Central memory CD8-positive, alpha-beta T cell (primary cell): ENCODE data around the gene SERPINH1.

ENCODE experiments used
- ATAC-seq: fragments of 150-1000 bp; cut with Tn5 transposase; replicated peaks from 2 replicates; pipeline ENCODE4 v1.10.0; 2022; ENCODE audit warnings: mild to moderate bottlenecking, moderate FRiP score, moderate number of reproducible peaks; ENCODE audit not compliant: poor library complexity, severe bottlenecking; ENCODE audit errors: extremely low read depth
- DNase-seq, 2 donors: peaks; one replicate each; pipeline ENCODE4 v3.0.0; 2021; ENCODE audit warnings: low spot score in 2 of 2
- H3K27ac Mint-ChIP-seq: one replicate; pipeline ENCODE4 v1.8.0; 2022; ENCODE audit warnings: low read depth, mild to moderate bottlenecking, moderate library complexity, mixed read lengths
- H3K27me3 Mint-ChIP-seq: one replicate; pipeline ENCODE4 v1.8.0; 2022; ENCODE audit warnings: mixed read lengths
- H3K36me3 Mint-ChIP-seq: one replicate; pipeline ENCODE4 v1.8.0; 2022; ENCODE audit warnings: mild to moderate bottlenecking, moderate library complexity, mixed read lengths; ENCODE audit not compliant: insufficient read depth
- H3K4me1 Mint-ChIP-seq: one replicate; pipeline ENCODE4 v1.8.0; 2022; ENCODE audit warnings: mixed read lengths
- H3K4me3 Mint-ChIP-seq: one replicate; pipeline ENCODE4 v1.8.0; 2022; ENCODE audit warnings: mild to moderate bottlenecking, moderate library complexity, mixed read lengths
- H3K9me3 Mint-ChIP-seq: one replicate; pipeline ENCODE4 v1.8.0; 2022; ENCODE audit warnings: mixed read lengths

SERPINH1 gene

DNA sequence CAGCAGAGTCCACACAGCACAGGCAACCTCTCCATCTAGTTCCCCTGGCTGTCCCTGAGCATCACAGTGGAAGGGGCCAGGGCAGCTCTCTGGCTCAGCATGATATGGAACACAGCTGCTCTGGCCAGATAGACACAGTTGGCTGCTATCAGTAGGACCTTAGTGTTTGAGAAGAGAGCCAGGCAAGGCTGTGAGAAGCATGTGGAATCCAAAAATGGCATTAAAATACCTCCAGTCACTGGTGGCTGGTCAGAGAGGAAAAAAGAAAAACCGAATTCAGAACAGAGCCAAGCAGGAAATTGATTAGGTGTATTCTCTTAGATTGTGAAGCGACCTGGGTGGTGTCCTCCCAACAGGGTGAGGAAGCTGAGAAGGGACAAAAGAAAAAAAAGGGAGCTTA lies 27.9 kb downstream of the SERPINH1 start:
- peaks cover 17% of the 10 kb centered on the region for H3K4me1 Mint-ChIP-seq

DNA sequence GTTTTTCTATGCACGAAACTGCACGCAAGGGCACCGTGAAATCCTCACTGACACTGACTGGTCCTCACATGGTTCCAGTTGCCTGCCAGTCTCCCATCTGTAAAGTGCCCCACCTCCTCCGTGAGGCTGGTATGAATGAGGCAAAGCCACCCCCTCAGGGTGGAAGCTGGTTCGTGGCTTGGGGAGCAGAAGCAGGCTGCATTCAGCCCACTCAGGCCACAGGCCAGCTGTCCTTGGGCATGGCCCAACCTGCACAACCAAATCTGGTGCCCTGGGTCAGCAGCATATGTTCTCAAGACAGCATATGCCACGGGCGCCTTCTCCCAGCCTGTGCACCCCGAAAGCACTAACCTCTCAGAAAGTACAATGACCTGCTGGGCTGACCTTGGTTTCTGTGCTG lies 29.3 kb downstream of the SERPINH1 start:
- Mint-ChIP-seq H3K4me1 (peaks cover 17% of the 10 kb centered on the region), H3K27me3 (no peaks in the 10 kb centered on the region), H3K4me3 (no peak overlapping the region), H3K36me3 (no peaks in the 10 kb centered on the region), H3K9me3 (no peaks in the 10 kb centered on the region), H3K27ac (no peak overlapping the region)
- no peak for DNase-seq
- ATAC-seq, result no peak

More for the DNA sequence above, 27.9 kb downstream of the SERPINH1 start:
- Mint-ChIP-seq H3K27ac (no peak overlapping the region), H3K9me3 (no peaks in the 10 kb centered on the region), H3K36me3 (no peaks in the 10 kb centered on the region), H3K4me3 (no peak overlapping the region), H3K27me3 (no peaks in the 10 kb centered on the region)
- DNase-seq (no peak), ATAC-seq (no peak)

DNA sequence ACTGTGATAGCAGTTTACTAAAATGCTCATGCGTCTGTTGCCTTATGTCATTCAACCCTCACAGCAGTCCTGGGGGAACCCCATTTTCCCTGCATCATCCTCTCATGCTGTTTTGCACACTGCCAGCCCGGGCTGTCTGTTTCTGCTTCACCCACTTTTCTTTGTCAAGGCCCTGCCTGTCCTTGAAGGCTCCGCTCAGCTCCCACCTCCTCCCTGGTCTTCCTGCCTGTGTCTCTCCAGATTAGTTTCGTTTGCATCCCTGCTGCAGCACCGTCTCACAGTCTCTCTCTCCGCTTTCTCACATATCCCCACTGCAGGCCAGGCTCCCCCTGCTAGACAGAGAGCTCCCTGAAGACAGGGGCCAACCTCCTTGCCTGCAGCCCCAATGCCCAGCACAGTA lies 29.9 kb downstream of the SERPINH1 start:
- H3K4me3 Mint-ChIP-seq, result no peak overlapping the region
- no peaks in the 10 kb centered on the region for H3K27me3 Mint-ChIP-seq
- H3K27ac Mint-ChIP-seq, result no peak overlapping the region
- DNase-seq (no peak), ATAC-seq (no peak)
- no peaks in the 10 kb centered on the region for H3K9me3 Mint-ChIP-seq
- H3K4me1 Mint-ChIP-seq, result peaks cover 17% of the 10 kb centered on the region
- H3K36me3 Mint-ChIP-seq, result no peaks in the 10 kb centered on the region

DNA sequence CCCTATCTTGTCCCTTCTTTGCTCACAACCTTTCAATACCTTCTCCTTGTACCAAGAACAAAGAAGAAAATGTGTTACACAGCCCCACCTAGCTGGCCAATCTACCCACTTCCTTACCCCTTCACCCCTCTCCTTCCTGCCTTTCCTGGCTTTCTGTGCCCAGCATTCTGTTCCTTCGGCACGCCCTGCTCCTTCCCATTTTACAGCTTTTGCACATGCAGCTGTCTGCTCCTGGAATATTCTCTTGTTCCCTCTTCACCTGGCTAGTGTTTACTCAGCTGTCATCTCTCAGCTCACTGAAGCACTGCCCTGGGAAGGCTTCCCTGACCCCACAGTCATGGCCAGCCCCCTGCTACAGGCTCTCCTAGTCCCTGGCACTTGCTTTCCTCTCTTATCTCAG lies 30.7 kb downstream of the SERPINH1 start:
- peaks cover 17% of the 10 kb centered on the region for H3K4me1 Mint-ChIP-seq
- H3K4me3 Mint-ChIP-seq, result no peak overlapping the region
- no peaks in the 10 kb centered on the region for H3K27me3 Mint-ChIP-seq
- DNase-seq (no peak), ATAC-seq (no peak)
- H3K9me3 Mint-ChIP-seq, result no peaks in the 10 kb centered on the region
- H3K27ac Mint-ChIP-seq, result peak overlapping the region; percentile 12
- H3K36me3 Mint-ChIP-seq, result no peaks in the 10 kb centered on the region

DNA sequence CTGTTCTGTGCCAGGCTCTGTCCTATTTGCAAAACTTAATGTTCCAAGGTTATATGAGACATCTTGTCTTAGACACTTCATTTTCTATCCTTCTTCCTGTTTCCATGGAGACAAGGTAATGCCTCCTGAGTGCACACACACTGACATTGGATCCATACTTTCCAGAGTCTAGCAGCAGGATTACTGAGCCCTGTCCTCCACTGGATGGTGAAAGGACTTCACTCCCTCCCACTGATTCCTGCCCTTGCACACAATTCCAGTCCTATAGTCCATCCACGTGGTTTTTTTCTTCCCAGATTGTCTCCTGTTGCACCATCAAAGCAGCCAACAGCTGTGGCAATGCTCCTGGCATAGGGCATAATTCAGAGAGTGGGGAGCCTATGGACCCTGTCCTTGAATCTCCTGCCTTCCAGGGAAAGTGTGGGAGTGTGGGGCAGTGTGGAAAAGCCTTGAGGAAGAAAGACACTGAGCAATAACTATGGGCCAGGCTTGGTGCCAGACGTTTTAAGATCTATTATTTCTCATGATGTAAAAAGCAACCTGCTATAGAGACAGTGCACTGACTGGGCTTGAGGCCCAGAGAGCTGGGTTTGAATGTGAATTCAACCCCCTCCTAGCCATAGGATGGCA lies 31.3 kb downstream of the SERPINH1 start:
- Mint-ChIP-seq H3K36me3 (no peaks in the 10 kb centered on the region), H3K4me3 (no peak overlapping the region), H3K4me1 (peaks cover 17% of the 10 kb centered on the region), H3K9me3 (no peaks in the 10 kb centered on the region), H3K27ac (peak overlapping the region; percentile 12), H3K27me3 (no peaks in the 10 kb centered on the region)
- ATAC-seq (no peak), DNase-seq (no peak)

DNA sequence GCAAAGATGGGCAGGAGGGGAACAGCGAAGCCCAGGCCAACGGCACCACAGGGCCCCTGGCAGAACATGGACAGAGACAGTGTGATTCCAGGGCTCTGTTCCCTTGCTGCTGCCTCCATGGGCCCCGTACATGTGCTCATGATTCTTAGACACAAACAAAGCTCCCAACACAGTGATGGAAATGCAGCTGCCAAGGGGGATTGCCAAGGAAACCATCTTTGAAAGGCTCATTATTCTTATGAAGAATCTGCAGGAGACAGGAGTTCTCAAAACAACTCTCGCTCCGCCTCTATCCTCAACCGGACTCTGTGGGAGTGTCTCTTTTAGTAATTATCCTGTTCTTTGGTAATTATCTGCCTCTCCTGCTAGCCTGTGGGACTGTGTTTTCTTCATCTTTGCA lies 32.2 kb downstream of the SERPINH1 start:
- no peak for DNase-seq
- ATAC-seq, result no peak

DNA sequence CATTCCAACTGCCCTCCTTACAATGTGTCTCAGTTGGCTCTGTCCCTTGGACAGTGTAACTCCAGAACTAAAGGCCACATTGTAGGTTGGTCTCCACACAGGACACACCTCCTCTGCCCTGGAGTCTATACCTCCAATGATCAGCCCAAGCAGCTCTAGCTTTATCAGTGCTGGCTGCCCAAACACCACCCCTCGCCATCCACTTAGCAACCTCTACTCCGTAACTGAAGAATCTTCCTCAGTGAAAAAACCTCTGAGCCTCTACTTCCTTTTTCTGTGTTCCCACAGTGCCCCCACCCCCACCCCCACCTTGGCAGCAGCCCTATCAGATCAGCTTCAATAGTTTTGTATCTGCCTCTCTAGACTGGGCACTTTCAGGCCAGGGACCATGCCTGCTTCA lies 33.4 kb downstream of the SERPINH1 start:
- H3K4me1 Mint-ChIP-seq, result peaks cover 17% of the 10 kb centered on the region
- H3K36me3 Mint-ChIP-seq, result peaks cover 1% of the 10 kb centered on the region
- H3K9me3 Mint-ChIP-seq, result no peaks in the 10 kb centered on the region
- no peaks in the 10 kb centered on the region for H3K27me3 Mint-ChIP-seq
- no peak overlapping the region for H3K27ac Mint-ChIP-seq
- no peak for DNase-seq
- ATAC-seq, result no peak
- no peak overlapping the region for H3K4me3 Mint-ChIP-seq

More for the DNA sequence above, 32.2 kb downstream of the SERPINH1 start:
- Mint-ChIP-seq H3K4me3 (no peak overlapping the region), H3K9me3 (no peaks in the 10 kb centered on the region), H3K27ac (no peak overlapping the region), H3K27me3 (no peaks in the 10 kb centered on the region), H3K36me3 (peaks cover 1% of the 10 kb centered on the region), H3K4me1 (peaks cover 17% of the 10 kb centered on the region)

DNA sequence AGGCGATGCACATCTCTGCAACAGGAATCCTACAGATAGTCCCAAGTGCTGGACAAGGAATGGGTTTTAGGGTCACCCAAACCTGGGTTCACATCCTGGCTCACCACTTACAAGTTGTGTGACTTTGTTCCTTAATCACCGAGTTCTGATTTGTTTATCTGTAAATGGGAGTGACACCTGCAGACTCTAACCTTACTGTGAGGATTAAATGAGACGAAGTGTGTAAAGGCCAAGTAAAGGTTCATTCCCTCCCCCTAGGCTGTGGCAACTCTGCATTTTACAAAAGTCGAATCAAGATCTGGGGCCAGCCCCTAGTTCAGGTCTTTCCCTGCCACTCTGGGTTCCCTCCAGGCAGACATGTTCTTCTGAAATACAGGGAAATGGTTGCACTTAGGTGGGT lies 34.9 kb downstream of the SERPINH1 start:
- no peak for ATAC-seq
- DNase-seq, result no peak
- H3K4me1 Mint-ChIP-seq, result peaks cover 16% of the 10 kb centered on the region
- no peak overlapping the region for H3K27ac Mint-ChIP-seq
- no peaks in the 10 kb centered on the region for H3K9me3 Mint-ChIP-seq
- no peak overlapping the region for H3K4me3 Mint-ChIP-seq
- peaks cover 1% of the 10 kb centered on the region for H3K36me3 Mint-ChIP-seq
- H3K27me3 Mint-ChIP-seq, result no peaks in the 10 kb centered on the region

DNA sequence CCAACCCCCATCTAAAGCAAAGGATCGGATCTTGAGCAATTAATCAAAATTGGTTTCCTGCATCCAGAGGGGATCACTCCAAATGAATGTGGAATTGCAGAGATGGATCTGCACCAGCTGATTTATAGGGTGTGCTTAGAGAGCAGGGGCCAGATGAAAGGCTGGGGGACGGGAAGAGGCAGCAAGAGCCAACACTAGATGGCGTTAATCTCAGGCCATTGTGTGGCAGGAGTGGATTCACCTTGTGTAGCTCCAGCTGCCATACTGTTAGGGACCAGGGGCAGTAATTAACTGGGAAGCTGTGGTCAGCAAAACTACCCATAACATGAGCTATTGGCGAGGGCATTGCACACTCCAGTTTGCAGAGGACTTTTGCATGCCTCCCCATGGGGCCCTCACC lies 35.6 kb downstream of the SERPINH1 start:
- H3K27me3 Mint-ChIP-seq, result peaks cover 6% of the 10 kb centered on the region
- ATAC-seq (no peak), DNase-seq (no peak)
- no peak overlapping the region for H3K27ac Mint-ChIP-seq
- H3K4me3 Mint-ChIP-seq, result no peak overlapping the region
- H3K9me3 Mint-ChIP-seq, result no peaks in the 10 kb centered on the region
- H3K4me1 Mint-ChIP-seq, result peaks cover 9% of the 10 kb centered on the region
- peaks cover 1% of the 10 kb centered on the region for H3K36me3 Mint-ChIP-seq

DNA sequence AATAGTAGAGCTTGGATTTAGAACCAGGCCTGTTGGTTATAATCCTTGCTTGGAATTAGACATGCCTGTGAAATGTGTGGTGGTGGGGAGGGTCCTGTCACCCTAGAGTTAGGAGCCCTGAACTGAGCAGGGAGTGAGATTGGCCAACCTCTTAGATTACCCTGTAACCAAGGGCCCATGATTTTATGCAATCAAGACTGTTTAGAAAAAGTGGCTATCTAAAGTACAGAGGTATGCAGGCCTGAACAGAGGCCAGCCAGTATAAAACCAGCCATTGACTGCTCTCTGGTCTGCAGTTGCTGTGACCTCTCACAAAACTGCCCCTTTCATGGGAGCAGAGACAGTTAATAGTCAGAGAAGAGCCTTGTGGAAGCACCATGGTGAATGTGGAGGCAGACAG lies 36.2 kb downstream of the SERPINH1 start:
- no peak overlapping the region for H3K27ac Mint-ChIP-seq
- ATAC-seq, result no peak

DNA sequence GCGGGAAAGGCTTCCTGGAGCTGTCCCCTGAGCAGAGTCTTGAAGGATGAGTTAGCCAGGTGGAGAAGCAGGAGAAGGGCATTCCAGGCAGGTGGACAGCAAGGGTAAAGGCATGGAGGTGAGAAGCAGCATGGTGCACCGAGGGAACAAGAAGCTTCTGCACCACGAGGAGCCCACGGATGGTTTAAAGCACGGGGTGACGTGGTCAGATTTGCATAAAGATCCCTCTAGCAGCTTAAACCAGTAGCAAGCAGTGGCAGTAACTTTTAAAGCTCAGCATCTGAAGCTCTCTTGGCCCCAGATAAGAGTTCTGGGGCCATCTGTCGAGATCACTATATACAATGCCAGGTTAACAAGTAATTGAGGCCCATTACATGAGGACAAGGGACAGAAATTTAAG lies 36.8 kb downstream of the SERPINH1 start:
- peaks cover 1% of the 10 kb centered on the region for H3K36me3 Mint-ChIP-seq
- no peak for DNase-seq
- no peak for ATAC-seq
- no peaks in the 10 kb centered on the region for H3K9me3 Mint-ChIP-seq
- H3K4me3 Mint-ChIP-seq, result no peak overlapping the region
- H3K27me3 Mint-ChIP-seq, result peaks cover 17% of the 10 kb centered on the region
- H3K27ac Mint-ChIP-seq, result no peak overlapping the region
- H3K4me1 Mint-ChIP-seq, result peaks cover 4% of the 10 kb centered on the region

More for the DNA sequence above, 36.2 kb downstream of the SERPINH1 start:
- no peak for DNase-seq
- no peaks in the 10 kb centered on the region for H3K9me3 Mint-ChIP-seq
- peaks cover 7% of the 10 kb centered on the region for H3K4me1 Mint-ChIP-seq
- H3K36me3 Mint-ChIP-seq, result peaks cover 1% of the 10 kb centered on the region
- H3K4me3 Mint-ChIP-seq, result no peak overlapping the region
- H3K27me3 Mint-ChIP-seq, result peaks cover 12% of the 10 kb centered on the region

DNA sequence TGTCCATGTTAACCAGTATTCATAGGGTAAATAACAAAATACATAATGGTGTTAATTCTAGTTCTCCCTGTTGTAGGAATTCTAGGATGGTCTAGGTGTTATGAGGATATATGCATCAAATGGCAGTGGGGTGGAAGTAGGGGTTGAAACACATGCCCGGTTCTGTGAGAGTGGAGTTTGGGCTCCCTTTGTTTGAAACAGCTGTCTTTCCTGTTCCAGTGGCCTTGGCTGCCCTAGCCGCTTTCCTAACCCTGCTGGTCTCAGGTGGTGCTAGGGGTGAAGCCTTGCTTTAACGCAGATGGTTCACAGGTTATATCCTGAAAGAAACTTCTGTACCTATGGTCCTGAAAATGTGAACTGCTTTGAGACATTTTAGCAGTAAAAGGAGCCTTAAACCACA lies 38.3 kb downstream of the SERPINH1 start:
- H3K27me3 Mint-ChIP-seq, result peaks cover 31% of the 10 kb centered on the region
- DNase-seq (no peak), ATAC-seq (no peak)
- H3K36me3 Mint-ChIP-seq, result peaks cover 1% of the 10 kb centered on the region
- no peaks in the 10 kb centered on the region for H3K9me3 Mint-ChIP-seq
- no peak overlapping the region for H3K4me3 Mint-ChIP-seq
- H3K4me1 Mint-ChIP-seq, result peaks cover 4% of the 10 kb centered on the region
- H3K27ac Mint-ChIP-seq, result no peak overlapping the region

DNA sequence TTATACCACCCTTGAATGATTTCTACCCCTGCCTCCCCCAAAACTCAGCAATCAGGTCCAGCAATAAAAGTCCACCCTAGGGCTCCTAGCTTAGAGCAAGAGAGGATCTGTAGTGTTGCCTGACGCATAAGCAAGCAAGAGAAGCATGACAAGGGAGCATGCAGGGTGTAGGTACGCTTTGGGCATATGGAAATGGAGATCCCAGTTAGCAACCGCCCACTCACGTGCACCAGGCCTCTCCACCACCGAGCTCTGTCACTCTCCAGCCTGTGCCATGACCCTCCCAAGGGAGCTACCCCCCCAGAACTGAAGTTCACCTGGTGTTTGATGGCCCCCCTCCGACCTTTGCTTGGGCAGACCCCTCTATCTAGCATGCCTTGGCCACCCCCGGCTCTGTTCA lies 39.4 kb downstream of the SERPINH1 start:
- no peak for ATAC-seq
- peaks cover 4% of the 10 kb centered on the region for H3K4me1 Mint-ChIP-seq
- no peaks in the 10 kb centered on the region for H3K9me3 Mint-ChIP-seq
- peaks cover 1% of the 10 kb centered on the region for H3K36me3 Mint-ChIP-seq
- H3K27me3 Mint-ChIP-seq, result peaks cover 39% of the 10 kb centered on the region
- peak overlapping the region; percentile 9 for H3K27ac Mint-ChIP-seq
- no peak overlapping the region for H3K4me3 Mint-ChIP-seq
- no peak for DNase-seq
